GM21526 (cell line): ENCODE measurements around the gene CHP2.
"Not testable (repeated sequence)": the region's sequence is repeated elsewhere in the genome, so short reads cannot be mapped to it uniquely, and the experiment has no call there.

ENCODE experiments used
- ATAC-seq: cut with Tn5 transposase; IDR thresholded peaks from one replicate; pipeline ENCODE4 v1.9.1; 2021; ENCODE audit warnings: moderate library complexity; ENCODE audit not compliant: unreplicated experiment, low FRiP score

Gene CHP2

DNA sequence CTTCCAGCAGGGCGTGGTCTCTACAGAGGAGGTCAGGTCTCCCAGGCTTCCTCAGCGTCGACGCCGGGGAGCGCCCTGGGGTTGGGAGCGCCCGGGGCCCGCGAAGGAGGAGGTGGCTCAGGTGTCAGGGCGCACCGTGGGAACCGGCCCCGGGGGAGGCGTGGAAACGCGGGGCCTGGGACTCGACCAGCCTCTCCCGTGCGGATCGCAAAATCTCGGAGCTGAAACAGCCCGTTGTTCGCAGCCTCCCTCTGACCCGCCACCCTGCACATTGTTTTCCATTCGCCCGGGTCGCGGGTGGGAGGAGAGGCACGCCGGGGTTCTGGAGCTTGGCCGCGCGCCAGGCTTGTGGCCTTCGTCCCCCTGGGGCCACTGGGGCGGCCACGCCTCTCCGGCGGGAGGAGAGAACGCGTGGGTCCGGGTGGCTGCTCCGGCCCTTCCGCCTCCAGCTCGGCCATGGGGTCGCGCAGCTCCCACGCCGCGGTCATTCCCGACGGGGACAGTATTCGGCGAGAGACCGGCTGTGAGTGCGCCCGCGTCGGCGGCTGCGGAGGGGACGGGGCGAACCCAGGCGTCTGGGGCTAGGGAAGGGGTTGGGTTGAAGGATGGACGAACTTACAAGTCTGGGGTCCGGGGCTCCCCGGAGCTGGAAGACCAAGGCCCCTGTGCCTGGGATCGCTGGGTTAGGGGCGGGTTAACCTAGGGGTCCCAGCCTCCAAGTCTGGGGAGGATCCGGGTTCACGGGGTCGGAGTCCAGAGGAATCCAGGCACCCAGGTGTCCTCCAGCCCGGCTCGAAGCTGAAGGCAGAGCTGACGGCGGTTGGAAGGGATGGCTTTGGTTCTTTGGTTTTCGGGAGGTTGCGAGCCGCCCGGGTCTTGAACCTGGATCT, at the start of gene CHP2:
CHP2 (plus strand) TSS at position 433 of the 890 bp plus-strand sequence; CDS start at position 457, 24 bp downstream.
- ATAC-seq, result no peak

GRCh38 chr16:23705517-23705902, 49.3 kb upstream of the CHP2 start:
- ATAC-seq, result no peak

DNA sequence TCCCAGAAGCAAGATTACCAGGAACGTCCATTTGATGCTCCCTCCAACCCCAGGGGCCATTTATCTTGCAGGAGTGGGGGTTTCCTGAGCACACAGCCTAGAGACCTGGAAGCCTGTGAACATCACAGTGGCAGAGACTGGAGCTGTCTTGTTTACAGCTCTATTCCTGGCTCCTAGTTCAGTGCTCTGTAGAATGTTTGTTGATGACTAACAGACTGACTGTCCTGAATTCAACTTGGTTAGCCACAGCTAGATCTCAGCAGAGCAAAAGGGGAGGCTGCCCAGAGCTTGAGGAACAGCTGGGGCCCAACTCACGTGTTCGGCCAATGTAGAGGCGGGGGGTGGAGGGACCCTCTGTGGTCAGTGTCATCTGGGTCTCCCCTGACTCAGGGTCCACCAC, 48.4 kb upstream of the CHP2 start:
- no peak for ATAC-seq

GRCh38 chr16:23709536-23709935, 45.3 kb upstream of the CHP2 start:
- no peak for ATAC-seq

GRCh38 chr16:23710008-23710407, 44.8 kb upstream of the CHP2 start:
- no peak for ATAC-seq

GRCh38 chr16:23710504-23710903, 44.3 kb upstream of the CHP2 start:
- no peak for ATAC-seq

DNA sequence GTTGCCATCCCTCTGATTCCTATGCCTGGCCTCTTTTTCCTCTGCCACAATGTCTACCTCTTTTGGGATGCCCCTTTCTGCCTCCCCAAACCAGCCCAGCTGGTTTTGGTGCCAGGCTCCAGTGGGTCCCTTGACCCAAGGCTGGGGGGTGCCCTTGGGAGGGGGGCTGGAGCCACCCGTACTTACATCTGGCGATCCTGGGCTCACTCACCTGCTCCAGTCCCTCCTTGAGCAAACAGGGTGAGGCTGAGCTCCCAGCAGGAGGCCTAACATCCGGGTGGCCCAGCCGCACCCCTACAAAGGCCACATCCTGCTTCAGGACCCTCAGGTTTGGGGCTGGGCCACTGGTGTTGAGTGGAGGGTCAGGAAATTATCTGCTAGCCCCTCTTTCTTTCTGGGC, 43.0 kb upstream of the CHP2 start:
- no peak for ATAC-seq

DNA sequence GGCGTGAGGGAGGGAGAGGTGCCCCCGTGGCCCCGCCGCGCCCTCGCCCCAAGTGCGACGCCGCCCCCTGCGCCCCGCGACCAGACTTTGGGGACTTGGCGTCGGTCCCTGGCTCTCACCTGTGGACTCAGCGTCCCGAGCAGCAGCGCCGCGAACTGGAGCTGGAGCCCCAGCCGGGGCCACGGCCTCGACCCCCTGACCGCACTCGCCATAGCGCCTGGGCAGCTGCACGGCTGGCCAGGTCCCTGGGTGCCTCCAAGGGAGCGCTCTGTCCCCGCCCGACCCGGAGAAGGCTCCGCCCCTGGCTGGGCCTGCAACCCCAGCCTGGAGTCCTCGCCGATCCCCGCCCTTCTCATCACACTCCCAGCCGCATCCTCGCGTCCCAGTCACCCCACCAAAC, 41.9 kb upstream of the CHP2 start, which contains the start of gene ERN2:
ERN2 (minus strand) TSS at position 247 of the 400 bp plus-strand sequence; CDS start at position 212, 35 bp downstream.
- ATAC-seq, result no peak

DNA sequence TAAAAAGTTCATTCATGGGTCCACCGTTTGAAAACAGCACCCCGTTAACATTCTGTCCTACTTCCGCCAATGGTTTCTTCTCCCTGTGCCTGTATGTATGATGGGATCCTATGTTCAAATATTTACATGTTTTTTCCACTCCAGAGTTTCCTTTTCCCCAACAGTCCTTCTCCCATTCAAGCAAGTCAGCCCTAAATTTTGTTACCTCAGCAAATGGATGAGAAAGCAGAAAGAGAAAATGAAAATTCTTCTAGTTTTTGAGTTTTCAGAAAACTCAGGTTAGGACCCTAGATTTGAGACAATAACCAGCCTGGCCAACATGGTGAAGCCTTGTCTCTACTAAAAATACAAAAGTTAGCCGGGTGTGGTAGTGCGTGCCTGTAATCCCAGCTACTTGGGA, 38.3 kb upstream of the CHP2 start:
- no peak for ATAC-seq

DNA sequence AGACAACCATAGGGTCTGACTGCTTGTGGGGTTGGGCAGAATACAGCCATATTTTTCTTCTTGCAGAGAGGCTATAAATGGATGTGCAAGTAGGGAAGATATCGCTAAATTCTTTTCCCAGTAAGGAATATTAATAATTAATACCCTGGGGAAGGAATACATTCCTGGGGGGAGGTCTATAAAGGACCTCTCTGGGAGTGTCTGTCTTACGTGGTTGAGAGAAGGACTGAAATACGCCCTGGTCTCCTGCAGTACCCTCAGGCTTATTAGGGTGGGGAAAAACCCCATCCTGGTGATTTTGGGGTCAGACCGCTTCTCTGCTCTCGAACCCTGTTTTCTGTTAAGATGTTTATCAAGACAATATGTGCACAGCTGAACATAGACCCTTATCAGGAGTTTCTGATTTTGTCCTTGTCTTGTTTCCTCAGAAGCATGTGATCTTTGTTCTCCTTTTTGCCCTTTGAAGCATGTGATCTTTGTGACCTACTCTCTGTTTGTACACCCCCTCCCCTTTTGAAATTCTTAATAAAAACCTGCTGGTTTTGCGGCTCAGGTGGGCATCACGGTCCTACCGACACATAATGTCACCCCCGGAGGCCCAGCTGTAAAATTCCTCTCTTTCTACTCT, 32.1 kb upstream of the CHP2 start:
- not testable (repeated sequence) for ATAC-seq

GRCh38 chr16:23724096-23724784, 30.6 kb upstream of the CHP2 start:
- ATAC-seq, result no peak

DNA sequence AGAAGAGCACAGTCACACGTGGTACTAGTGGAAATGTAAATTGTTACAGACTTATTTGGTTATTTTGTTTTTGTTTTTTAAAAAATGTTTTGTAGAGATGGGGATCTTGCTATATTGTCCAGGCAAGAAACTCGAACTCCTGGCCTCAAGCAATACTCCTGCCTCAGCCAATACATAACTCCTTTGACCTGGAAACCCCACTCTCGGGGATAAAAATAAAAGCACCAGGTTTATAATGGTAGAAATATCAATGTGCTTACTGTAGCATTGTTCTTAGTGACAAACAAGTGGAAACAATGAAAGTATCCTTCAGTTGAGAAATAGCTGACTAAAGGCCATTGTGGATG, 30.1 kb upstream of the CHP2 start:
- no peak for ATAC-seq

- no peak for ATAC-seq
These were observed 28.1 kb upstream of the CHP2 start for GRCh38 chr16:23726710-23727109.

DNA sequence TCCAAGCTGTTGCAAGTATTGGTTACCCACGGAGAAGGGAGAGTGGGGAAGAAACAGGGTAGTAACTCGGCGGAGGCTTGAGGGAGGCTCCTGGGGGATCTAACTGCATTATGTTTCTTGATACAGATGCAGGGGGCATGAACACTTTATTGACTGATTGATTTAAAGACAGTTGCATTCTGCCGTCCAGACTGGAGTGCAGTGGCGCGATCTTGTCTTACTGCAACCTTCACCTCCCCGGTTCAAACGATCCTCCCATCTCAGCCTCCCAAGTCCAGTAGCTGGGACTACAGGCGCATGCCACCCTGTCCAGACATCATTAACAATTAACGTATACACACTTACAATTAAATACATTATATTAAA, 26.7 kb upstream of the CHP2 start:
- ATAC-seq, result no peak

DNA sequence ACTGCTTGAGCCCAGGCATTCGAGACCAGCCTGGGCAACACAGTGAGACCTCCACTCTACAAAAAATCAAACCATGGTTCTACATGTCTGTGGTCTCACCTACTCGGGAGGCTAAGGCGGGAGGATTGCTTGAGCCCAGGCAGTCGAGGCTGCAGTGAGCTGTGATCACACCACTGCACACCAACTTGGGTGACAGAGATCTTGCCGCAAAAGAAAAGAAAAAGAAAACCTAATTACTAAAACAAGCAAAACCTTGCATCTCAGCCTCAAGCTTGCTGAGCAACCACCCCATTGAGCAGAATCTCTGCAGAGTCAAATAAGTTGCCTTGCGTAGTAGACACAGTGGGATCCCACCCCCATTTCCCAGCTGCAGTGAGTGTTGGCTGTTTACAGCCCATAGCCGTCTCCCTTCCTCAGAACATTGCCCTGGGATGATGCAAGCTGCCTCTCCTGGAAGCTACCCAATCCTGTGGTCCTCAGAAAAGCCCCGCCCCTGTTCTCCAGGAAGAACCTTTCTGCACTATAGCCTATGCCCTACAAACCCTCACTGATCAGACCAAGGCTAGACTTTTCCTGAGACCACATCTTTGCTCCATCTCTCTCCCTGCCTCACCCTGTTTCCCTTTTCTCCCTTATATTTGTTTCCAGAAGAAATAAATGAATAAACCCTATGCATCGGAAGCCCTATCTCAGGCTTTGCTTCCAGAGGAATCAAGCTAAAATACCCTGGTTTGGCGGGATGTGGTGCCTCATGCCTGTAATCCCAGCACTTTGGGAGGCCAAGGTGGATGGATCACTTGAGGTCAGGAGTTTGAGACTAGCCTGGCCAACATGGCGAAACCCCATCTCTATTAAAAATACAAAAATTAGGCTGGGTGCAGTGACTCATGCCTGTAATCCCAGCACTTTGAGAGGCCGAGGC, 25.1 kb upstream of the CHP2 start:
- ATAC-seq, result no peak

- ATAC-seq, result no peak
These were observed 20.5 kb upstream of the CHP2 start for GRCh38 chr16:23734176-23734893.

DNA sequence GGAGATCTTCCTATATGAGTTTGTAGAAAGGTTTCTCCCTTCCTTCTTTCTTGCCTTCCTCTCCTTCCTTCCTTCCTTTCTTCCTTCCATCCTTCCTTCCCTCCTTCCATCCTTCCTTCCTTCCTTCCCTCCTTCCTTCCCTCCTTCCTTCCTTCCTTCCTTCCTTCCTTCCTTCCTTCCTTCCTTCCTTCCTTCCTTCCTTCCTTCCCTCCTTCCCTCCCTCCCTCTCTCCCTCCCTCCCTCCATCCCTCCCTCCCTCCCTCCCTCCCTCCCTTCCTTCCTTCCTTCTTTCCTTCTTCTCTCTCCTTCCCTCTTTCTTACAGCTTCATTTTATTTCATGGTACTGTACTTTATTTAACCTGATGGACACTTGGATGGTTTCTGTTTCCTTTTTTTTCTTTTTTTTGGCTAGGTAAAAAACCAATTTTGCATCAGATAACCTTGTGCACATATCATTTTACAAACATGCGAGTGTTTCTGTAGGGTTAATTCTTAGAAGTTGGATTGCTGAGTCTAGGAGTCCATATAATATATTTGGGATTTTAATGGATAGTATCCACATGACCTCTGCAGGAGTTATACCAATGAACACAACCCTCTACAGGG, 17.3 kb upstream of the CHP2 start:
- ATAC-seq, result not testable (repeated sequence)

DNA sequence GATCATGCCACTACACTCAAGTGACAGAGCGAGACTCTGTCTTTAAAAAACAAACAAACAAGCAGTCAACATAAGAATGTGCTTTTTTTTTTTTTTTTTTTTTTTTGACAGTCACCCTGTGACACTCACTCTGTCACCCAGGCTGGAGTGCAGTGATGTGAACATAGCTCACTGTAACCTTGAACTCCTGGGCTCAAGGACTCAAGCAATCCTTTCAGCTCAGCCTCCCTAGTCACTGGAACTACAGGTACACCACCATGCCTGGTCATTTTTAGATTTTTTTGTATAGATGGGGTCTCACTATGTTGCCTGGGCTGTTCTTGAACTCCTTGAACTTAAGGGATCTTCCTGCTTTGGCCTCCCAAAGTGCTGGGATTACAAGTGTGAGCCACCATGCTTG, 15.3 kb upstream of the CHP2 start:
- ATAC-seq, result no peak

GRCh38 chr16:23741675-23742303, 13.0 kb upstream of the CHP2 start:
- no peak for ATAC-seq
